ENCODE results near the gene SPO11. TPM values are rescaled to one million over a fixed set of nuclear protein-coding genes. Genes with fewer than 3 reads are reported as not detected.

Gene SPO11
- total and polyA plus RNA-seq, 2 of the 13 experiments (the other 11 are each of a cell fraction or from before 2014, with no cell fraction given): not detected

DNA sequence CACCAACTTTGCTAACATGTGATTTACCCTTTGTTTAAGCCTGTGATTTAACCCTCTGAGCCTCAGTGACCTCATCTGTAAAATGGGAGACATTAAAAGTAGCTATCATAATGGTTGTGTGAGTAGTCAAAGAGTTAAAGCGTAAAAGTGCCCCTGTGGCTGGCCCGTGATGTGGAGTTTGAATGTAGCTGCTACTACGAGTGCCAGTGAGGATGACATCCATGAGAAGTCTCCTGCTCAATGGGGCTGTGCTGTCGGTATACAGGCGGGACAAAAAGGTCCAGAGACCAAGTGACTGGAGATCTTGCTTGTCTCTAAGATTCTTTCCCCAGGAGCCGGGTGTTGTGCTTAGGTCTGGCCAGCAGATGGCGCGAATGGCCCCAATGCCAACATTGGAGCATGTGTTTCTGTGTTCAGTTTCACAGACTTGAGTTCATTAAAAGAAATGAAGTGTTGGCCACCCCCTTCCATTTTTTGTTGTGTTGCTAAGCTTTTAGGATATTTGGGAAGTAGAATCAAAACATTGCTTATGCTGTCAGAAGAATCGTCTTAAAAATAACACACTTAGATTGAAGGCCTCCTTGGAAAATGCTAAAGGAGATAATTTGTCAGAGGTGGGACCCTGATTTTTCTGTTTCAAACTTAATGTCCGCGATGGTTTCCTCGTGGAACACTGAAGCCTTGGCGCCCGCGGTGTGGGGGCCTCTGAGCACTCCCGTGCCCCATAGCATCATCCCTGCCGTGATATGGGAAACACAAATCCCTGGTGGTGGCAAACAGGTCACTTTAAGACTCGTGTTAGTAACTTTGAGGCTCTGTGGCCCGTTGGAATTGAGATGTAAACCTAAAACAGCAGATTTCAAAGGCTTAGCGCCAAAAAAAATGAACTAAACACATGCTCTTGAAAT lies 52.2 kb downstream of the SPO11 start:
- in situ Hi-C loops (cut with HindIII; ENCODE audit: extremely low pct_ligation_motif_present, low pct_unique_long_range_greater_than_20kb): loop anchor here (5.0 to 25.0 kb wide), 3 partner anchors 115 to 830 kb away; no protein-coding TSS in a partner anchor
- Histone ChIP-seq H3K27me3 (ENCODE audit: control insufficient read depth in 1 of 2, insufficient read depth in 2 of 2, low read length in 2 of 2) (no peaks in the 10 kb centered on the region), H3K4me3 (replicated peaks in 1 of 3; ENCODE audit: insufficient read depth in 1 of 3, low read depth in 2 of 3, low read length in 3 of 3) (no peak overlapping the region), H3K9ac (ENCODE audit: insufficient read depth, low read depth, low read length) (no peak overlapping the region), H3K4me1 (ENCODE audit: insufficient read depth, low read length) (no peaks in the 10 kb centered on the region), H3K4me2 (ENCODE audit: low read depth, low read length) (no peak overlapping the region), H3K9me3 (ENCODE audit: low read length) (no peaks in the 10 kb centered on the region), H4K20me1 (ENCODE audit: insufficient read depth, low read length) (0 out of 2 replicates have a peak, but pooled peaks cover 4% of the 10 kb centered on the region), H2AFZ (ENCODE audit: low read length) (no peak overlapping the region), H3K79me2 (ENCODE audit: insufficient read depth, low read length) (no peaks in the 10 kb centered on the region), H3K27ac (ENCODE audit: extremely low read length, insufficient read depth, low read length) (no peak overlapping the region), H3K36me3 (replicated peaks in 1 of 2; ENCODE audit: control insufficient read depth in 1 of 2, insufficient read depth in 2 of 2, low read length in 2 of 2) (peaks cover 19 to 29% of the 10 kb centered on the region in 2 experiments; a peak in 4 of 5 replicates)
- 47% methylated on average over 20 of the region's 20 CpGs for WGBS (ENCODE audit: low lambda C conversion rate)
- ATAC-seq (peak; percentile 70), FAIRE-seq (peak; percentile 98), DNase-seq (ENCODE audit: low spot score) (peak; percentile 71)
- intact Hi-C loops (cut with micrococcal nuclease; ENCODE audit: unreplicated experiment): loop anchor here (1.0 kb wide), 1 partner anchor 113 kb away; no protein-coding TSS in a partner anchor
- POLR2A ChIA-PET: no interaction called here
- CTCF ChIA-PET (ENCODE audit: low intra/inter-chr PET ratio, low total read pairs): interaction anchor here (1.2 to 5.2 kb wide), 8 partner anchors 53 to 827 kb away, joined by 4 to 127 read pairs (median 4); no protein-coding TSS in a partner anchor
- no TSS peak for BruUV-seq (replicated peaks)
- TF ChIP-seq NFKB2 (CRISPR knock-in tag; IDR thresholded peaks at IDR 0.05; ENCODE audit: borderline replicate concordance) (no peak; the same call in 1 of the 2 replicates), XRCC5 (optimal IDR thresholded peaks at IDR 0.05; ENCODE audit: low read length) (peak; percentile 90), NFRKB (IDR thresholded peaks at IDR 0.05) (no peak), ZNF792 (CRISPR knock-in tag; IDR thresholded peaks at IDR 0.05) (no peak), ZNF724P (CRISPR knock-in tag; IDR thresholded peaks at IDR 0.05; ENCODE audit: borderline replicate concordance) (peak; percentile 53; the same call in 1 of the 2 replicates), FOXA1 (IDR thresholded peaks at IDR 0.05) (no peak), FOXA1 (CRISPR knock-in tag; IDR thresholded peaks at IDR 0.05) (no peak), ZNF652 (CRISPR knock-in tag; IDR thresholded peaks at IDR 0.05; ENCODE audit: borderline replicate concordance, low read depth) (0 out of 2 replicates have a peak, but pooled peaks have one; percentile 50), ZNF33B (CRISPR knock-in tag; IDR thresholded peaks at IDR 0.05) (no peak), HNF4A (CRISPR knock-in tag; IDR thresholded peaks at IDR 0.05) (peak; percentile 22; the same call in 1 of the 2 replicates), RXRA (CRISPR knock-in tag; IDR thresholded peaks at IDR 0.05) (no peak), ZFP41 (CRISPR knock-in tag; IDR thresholded peaks at IDR 0.05; ENCODE audit: borderline replicate concordance) (no peak), ZNF331 (CRISPR knock-in tag; IDR thresholded peaks at IDR 0.05) (0 out of 2 replicates have a peak, but pooled peaks have one; percentile 36), ZNF614 (CRISPR knock-in tag; IDR thresholded peaks at IDR 0.05; ENCODE audit: borderline replicate concordance) (0 out of 2 replicates have a peak, but pooled peaks have one; percentile 23), SETDB1 (CRISPR knock-in tag; IDR thresholded peaks at IDR 0.05; ENCODE audit: borderline replicate concordance) (no peak), FOXO1 (CRISPR knock-in tag; IDR thresholded peaks at IDR 0.05) (no peak), POGZ (CRISPR knock-in tag; IDR thresholded peaks at IDR 0.05) (no peak), IRF2 (CRISPR knock-in tag; IDR thresholded peaks at IDR 0.05) (0 out of 2 replicates have a peak, but pooled peaks have one; percentile 41)
- TF ChIP-seq, protein P1, sequence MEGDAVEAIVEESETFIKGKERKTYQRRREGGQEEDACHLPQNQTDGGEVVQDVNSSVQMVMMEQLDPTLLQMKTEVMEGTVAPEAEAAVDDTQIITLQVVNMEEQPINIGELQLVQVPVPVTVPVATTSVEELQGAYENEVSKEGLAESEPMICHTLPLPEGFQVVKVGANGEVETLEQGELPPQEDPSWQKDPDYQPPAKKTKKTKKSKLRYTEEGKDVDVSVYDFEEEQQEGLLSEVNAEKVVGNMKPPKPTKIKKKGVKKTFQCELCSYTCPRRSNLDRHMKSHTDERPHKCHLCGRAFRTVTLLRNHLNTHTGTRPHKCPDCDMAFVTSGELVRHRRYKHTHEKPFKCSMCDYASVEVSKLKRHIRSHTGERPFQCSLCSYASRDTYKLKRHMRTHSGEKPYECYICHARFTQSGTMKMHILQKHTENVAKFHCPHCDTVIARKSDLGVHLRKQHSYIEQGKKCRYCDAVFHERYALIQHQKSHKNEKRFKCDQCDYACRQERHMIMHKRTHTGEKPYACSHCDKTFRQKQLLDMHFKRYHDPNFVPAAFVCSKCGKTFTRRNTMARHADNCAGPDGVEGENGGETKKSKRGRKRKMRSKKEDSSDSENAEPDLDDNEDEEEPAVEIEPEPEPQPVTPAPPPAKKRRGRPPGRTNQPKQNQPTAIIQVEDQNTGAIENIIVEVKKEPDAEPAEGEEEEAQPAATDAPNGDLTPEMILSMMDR (CRISPR knock-in tag; IDR thresholded peaks at IDR 0.05): peak; percentile 98
- TF ChIP-seq, protein P2, sequence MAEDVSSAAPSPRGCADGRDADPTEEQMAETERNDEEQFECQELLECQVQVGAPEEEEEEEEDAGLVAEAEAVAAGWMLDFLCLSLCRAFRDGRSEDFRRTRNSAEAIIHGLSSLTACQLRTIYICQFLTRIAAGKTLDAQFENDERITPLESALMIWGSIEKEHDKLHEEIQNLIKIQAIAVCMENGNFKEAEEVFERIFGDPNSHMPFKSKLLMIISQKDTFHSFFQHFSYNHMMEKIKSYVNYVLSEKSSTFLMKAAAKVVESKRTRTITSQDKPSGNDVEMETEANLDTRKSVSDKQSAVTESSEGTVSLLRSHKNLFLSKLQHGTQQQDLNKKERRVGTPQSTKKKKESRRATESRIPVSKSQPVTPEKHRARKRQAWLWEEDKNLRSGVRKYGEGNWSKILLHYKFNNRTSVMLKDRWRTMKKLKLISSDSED (CRISPR knock-in tag; IDR thresholded peaks at IDR 0.05): no peak
- TF ChIP-seq, protein P3, sequence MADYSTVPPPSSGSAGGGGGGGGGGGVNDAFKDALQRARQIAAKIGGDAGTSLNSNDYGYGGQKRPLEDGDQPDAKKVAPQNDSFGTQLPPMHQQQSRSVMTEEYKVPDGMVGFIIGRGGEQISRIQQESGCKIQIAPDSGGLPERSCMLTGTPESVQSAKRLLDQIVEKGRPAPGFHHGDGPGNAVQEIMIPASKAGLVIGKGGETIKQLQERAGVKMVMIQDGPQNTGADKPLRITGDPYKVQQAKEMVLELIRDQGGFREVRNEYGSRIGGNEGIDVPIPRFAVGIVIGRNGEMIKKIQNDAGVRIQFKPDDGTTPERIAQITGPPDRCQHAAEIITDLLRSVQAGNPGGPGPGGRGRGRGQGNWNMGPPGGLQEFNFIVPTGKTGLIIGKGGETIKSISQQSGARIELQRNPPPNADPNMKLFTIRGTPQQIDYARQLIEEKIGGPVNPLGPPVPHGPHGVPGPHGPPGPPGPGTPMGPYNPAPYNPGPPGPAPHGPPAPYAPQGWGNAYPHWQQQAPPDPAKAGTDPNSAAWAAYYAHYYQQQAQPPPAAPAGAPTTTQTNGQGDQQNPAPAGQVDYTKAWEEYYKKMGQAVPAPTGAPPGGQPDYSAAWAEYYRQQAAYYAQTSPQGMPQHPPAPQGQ (CRISPR knock-in tag; IDR thresholded peaks at IDR 0.05; ENCODE audit: borderline replicate concordance): no peak
